SK-N-SH (cell line): Measurements from ENCODE around the gene UNC5B.

Source experiments
- CTCF ChIP-seq: fragments of 200-600 bp; sonication (generic); IDR thresholded peaks from 2 replicates; pipeline ENCODE4 v1.6.1; 2017; ENCODE audit warnings: antibody characterized with exemption, mild to moderate bottlenecking, moderate library complexity
- ELF1 ChIP-seq: IDR thresholded peaks from 2 replicates; pipeline ENCODE4 v1.4.0; 2012
- MAX ChIP-seq: IDR thresholded peaks from 2 replicates; pipeline ENCODE4 v1.4.0; 2012; ENCODE audit warnings: low read depth
- NFIC ChIP-seq: IDR thresholded peaks from 2 replicates; pipeline ENCODE4 v1.4.0; 2012; ENCODE audit warnings: borderline replicate concordance
- RAD21 ChIP-seq: IDR thresholded peaks from 2 replicates; pipeline ENCODE4 v1.6.1; 2012; ENCODE audit warnings: mild to moderate bottlenecking, low read length
- TAF1 ChIP-seq: IDR thresholded peaks from 2 replicates; pipeline ENCODE4 v1.6.1; 2012; ENCODE audit warnings: low read depth, mild to moderate bottlenecking, low read length, moderate library complexity, borderline replicate concordance
- TF ChIP-seq, protein P1 (sequence below): IDR thresholded peaks from 2 replicates; pipeline ENCODE4 v1.6.1; 2012; ENCODE audit warnings: mild to moderate bottlenecking, low read depth, low read length, moderate library complexity

- TF ChIP-seq CTCF (no peak), RAD21 (no peak), TAF1 (no peak), NFIC (no peak), ELF1 (no peak), MAX (no peak)
- TF ChIP-seq, protein P1, sequence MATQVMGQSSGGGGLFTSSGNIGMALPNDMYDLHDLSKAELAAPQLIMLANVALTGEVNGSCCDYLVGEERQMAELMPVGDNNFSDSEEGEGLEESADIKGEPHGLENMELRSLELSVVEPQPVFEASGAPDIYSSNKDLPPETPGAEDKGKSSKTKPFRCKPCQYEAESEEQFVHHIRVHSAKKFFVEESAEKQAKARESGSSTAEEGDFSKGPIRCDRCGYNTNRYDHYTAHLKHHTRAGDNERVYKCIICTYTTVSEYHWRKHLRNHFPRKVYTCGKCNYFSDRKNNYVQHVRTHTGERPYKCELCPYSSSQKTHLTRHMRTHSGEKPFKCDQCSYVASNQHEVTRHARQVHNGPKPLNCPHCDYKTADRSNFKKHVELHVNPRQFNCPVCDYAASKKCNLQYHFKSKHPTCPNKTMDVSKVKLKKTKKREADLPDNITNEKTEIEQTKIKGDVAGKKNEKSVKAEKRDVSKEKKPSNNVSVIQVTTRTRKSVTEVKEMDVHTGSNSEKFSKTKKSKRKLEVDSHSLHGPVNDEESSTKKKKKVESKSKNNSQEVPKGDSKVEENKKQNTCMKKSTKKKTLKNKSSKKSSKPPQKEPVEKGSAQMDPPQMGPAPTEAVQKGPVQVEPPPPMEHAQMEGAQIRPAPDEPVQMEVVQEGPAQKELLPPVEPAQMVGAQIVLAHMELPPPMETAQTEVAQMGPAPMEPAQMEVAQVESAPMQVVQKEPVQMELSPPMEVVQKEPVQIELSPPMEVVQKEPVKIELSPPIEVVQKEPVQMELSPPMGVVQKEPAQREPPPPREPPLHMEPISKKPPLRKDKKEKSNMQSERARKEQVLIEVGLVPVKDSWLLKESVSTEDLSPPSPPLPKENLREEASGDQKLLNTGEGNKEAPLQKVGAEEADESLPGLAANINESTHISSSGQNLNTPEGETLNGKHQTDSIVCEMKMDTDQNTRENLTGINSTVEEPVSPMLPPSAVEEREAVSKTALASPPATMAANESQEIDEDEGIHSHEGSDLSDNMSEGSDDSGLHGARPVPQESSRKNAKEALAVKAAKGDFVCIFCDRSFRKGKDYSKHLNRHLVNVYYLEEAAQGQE, result no peak
Measured at GRCh38 chr10:71213127-71213621, 804 bp downstream of the UNC5B start.
